OCI-LY7 (cell line): ENCODE results near the gene B3GNT2. TPM values are rescaled to one million over a fixed set of nuclear protein-coding genes. Genes with fewer than 3 reads are reported as not detected.
A peak's percentile ranks its signal among the peaks of the same experiment; 100 is the strongest.

Experiments used
- BruUV-seq: library from RNA; stranded (reverse); fragments of 400-500 nt; replicated peaks from 2 replicates; lab custom pipeline; 2021; lab: Mats Ljungman, UMichigan
- CTCF ChIA-PET: fragments of 300-600 bp; sonication (Branson Sonifier 250); formaldehyde crosslinking; loops from one replicate; lab custom pipeline; 2022; ENCODE audit warnings: antibody characterized with exemption; ENCODE audit not compliant: unreplicated experiment; lab: Charles Lee
- POLR2A ChIA-PET: fragments of 300-600 bp; sonication (Branson Sonifier 250); formaldehyde crosslinking; loops from one replicate; lab custom pipeline; 2022; ENCODE audit warnings: antibody characterized with exemption; lab: Charles Lee
- DNase-seq: peaks from one replicate; pipeline ENCODE4 v3.0.0-alpha.2; 2015; ENCODE audit warnings: low spot score
- H2AFZ ChIP-seq: fragments of 200-600 bp; sonication (generic), shearing (Covaris generic); 2 replicates; pipeline ENCODE4 v1.6.1; 2014; ENCODE audit warnings: mild to moderate bottlenecking, antibody characterized with exemption, low read length, moderate library complexity
- H3K27ac ChIP-seq: fragments of 200-600 bp; sonication (generic); 2 replicates; pipeline ENCODE4 v1.5.1; 2014; ENCODE audit warnings: mixed run types, low read depth, mild to moderate bottlenecking, moderate library complexity, low read length, inconsistent platforms; ENCODE audit not compliant: poor library complexity, severe bottlenecking
- H3K36me3 ChIP-seq: fragments of 200-600 bp; sonication (generic); 2 replicates; pipeline ENCODE4 v1.6.1; 2014; ENCODE audit warnings: mild to moderate bottlenecking, antibody characterized with exemption, low read length, moderate library complexity, mixed read lengths; ENCODE audit not compliant: insufficient read depth
- H3K4me1 ChIP-seq: fragments of 200-600 bp; sonication (generic); 2 replicates; pipeline ENCODE4 v1.5.1; 2014; ENCODE audit warnings: mild to moderate bottlenecking, low read length; ENCODE audit not compliant: insufficient read depth, poor library complexity, severe bottlenecking
- H3K4me2 ChIP-seq: fragments of 200-600 bp; sonication (generic); 2 replicates; pipeline ENCODE4 v1.6.1; 2014; ENCODE audit warnings: mild to moderate bottlenecking, low read length
- H3K4me3 ChIP-seq: fragments of 200-600 bp; sonication (generic); 2 replicates; pipeline ENCODE4 v1.5.1; 2014; ENCODE audit warnings: mild to moderate bottlenecking, low read depth, low read length; ENCODE audit not compliant: poor library complexity, severe bottlenecking
- H3K79me2 ChIP-seq: fragments of 200-600 bp; sonication (generic); 2 replicates; pipeline ENCODE4 v1.6.1; 2016; ENCODE audit warnings: low read depth, mild to moderate bottlenecking, low read length, moderate library complexity, mixed read lengths; ENCODE audit not compliant: insufficient read depth
- H3K9me2 ChIP-seq: fragments of 200-600 bp; sonication (generic); 2 replicates; pipeline ENCODE4 v1.6.1; 2016; ENCODE audit warnings: mild to moderate bottlenecking, low read length, mixed read lengths; ENCODE audit not compliant: insufficient read depth
- H3K9me3 ChIP-seq: fragments of 200-600 bp; sonication (generic); 2 replicates; pipeline ENCODE4 v1.6.1; 2014; ENCODE audit warnings: mild to moderate bottlenecking, mixed run types, low read length, mixed read lengths
- H4K20me1 ChIP-seq: fragments of 200-600 bp; sonication (generic); 2 replicates; pipeline ENCODE4 v1.6.1; 2014; ENCODE audit warnings: mild to moderate bottlenecking, antibody characterized with exemption, low read length, moderate library complexity, mixed read lengths; ENCODE audit not compliant: insufficient read depth
- CTCF ChIP-seq: fragments of 200-600 bp; sonication (generic); conservative IDR thresholded peaks from 2 replicates; pipeline ENCODE4 v1.5.1; 2014; ENCODE audit warnings: mild to moderate bottlenecking, antibody characterized with exemption, low read length, moderate library complexity, mixed read lengths
- EZH2phosphoT487 ChIP-seq: fragments of 200-600 bp; sonication (generic); IDR thresholded peaks from 2 replicates; pipeline ENCODE4 v1.6.1; 2018; ENCODE audit warnings: low read depth, borderline replicate concordance, mild to moderate bottlenecking, mixed run types, antibody characterized with exemption, low read length, moderate library complexity, mixed read lengths
- intact Hi-C: fragments of 100-400 bp; cut with micrococcal nuclease; formaldehyde crosslinking; loops from one replicate; pipeline ENCODE4 v1.10.0; 2022; ENCODE audit not compliant: unreplicated experiment
- total RNA-seq, 2 experiments: library from RNA; depleted of rRNA in 1 of 2; stranded (reverse); fragments of >200 nt in 1 of 2; shearing (Covaris generic) in 1 of 2; gene quantifications; 2 replicates each; pipeline ENCODE4 v1.2.3, GENCODE V29; 2014 to 2022

The B3GNT2 gene
- total RNA-seq, 2 experiments from 2014 or later = 51.1 to 65.8 TPM

GRCh38 chr2:62176801-62177200, 19.1 kb upstream of the B3GNT2 start:
- H3K9me2 ChIP-seq = no peaks in the 10 kb centered on the region
- ChIA-PET POLR2A (interaction anchor here (0.9 to 4.4 kb wide), 3 partner anchors 14 to 165 kb away, joined by 3 to 31 read pairs (median 3); no protein-coding TSS in a partner anchor), CTCF (no interaction called here)
- TF ChIP-seq EZH2phosphoT487 (no peak), CTCF (no peak)
- DNase-seq = no peak
- H3K27ac ChIP-seq = peak overlapping the region; percentile 41
- H3K79me2 ChIP-seq = no peaks in the 10 kb centered on the region
- no TSS peak for BruUV-seq
- H3K4me1 ChIP-seq = peaks cover 62% of the 10 kb centered on the region
- no peaks in the 10 kb centered on the region for H3K9me3 ChIP-seq
- no peak overlapping the region for H3K4me3 ChIP-seq
- intact Hi-C loops = no loop called here
- no peaks in the 10 kb centered on the region for H3K36me3 ChIP-seq
- peak overlapping the region; percentile 94; the same call in 1 of the 2 replicates for H2AFZ ChIP-seq
- H4K20me1 ChIP-seq = no peaks in the 10 kb centered on the region
- H3K4me2 ChIP-seq = peak overlapping the region; percentile 43

GRCh38 chr2:62177392-62178049, 18.4 kb upstream of the B3GNT2 start:
- intact Hi-C loops = no loop called here
- no TSS peak for BruUV-seq
- no peak for DNase-seq
- 0 out of 2 replicates have a peak overlapping the region, but pooled peaks have one; percentile 94 for H2AFZ ChIP-seq
- H3K4me1 ChIP-seq = peaks cover 70% of the 10 kb centered on the region
- no peaks in the 10 kb centered on the region for H3K9me2 ChIP-seq
- no peak overlapping the region for H3K4me3 ChIP-seq
- CTCF ChIA-PET = no interaction called here
- no peaks in the 10 kb centered on the region for H3K79me2 ChIP-seq
- H3K4me2 ChIP-seq = 0 out of 2 replicates have a peak overlapping the region, but pooled peaks have one; percentile 43
- TF ChIP-seq EZH2phosphoT487 (no peak), CTCF (no peak)
- no peaks in the 10 kb centered on the region for H3K9me3 ChIP-seq
- H3K36me3 ChIP-seq = no peaks in the 10 kb centered on the region
- POLR2A ChIA-PET = interaction anchor here (0.6 to 4.4 kb wide), 7 partner anchors 14 to 240 kb away, joined by 3 to 31 read pairs (median 3); no protein-coding TSS in a partner anchor
- H3K27ac ChIP-seq = peak overlapping the region; percentile 41
- no peaks in the 10 kb centered on the region for H4K20me1 ChIP-seq

GRCh38 chr2:62178741-62179271, 17.1 kb upstream of the B3GNT2 start:
- peaks cover 82% of the 10 kb centered on the region for H3K4me1 ChIP-seq
- ChIA-PET CTCF (interaction anchor here (1.0 kb wide), 1 partner anchor 18 kb away, joined by 3 read pairs; no protein-coding TSS in a partner anchor), POLR2A (interaction anchor here (0.6 to 4.4 kb wide), 11 partner anchors 14 to 219 kb away, joined by 3 to 31 read pairs (median 3); no protein-coding TSS in a partner anchor)
- no peaks in the 10 kb centered on the region for H4K20me1 ChIP-seq
- H3K79me2 ChIP-seq = peaks cover 5% of the 10 kb centered on the region; the same call in 1 of the 2 replicates
- no peaks in the 10 kb centered on the region for H3K36me3 ChIP-seq
- no peaks in the 10 kb centered on the region for H3K9me3 ChIP-seq
- intact Hi-C loops = no loop called here
- H3K27ac ChIP-seq = peak overlapping the region; percentile 9
- H2AFZ ChIP-seq = no peak overlapping the region; the same call in 1 of the 2 replicates
- H3K4me2 ChIP-seq = no peak overlapping the region
- H3K4me3 ChIP-seq = no peak overlapping the region
- TF ChIP-seq CTCF (no peak), EZH2phosphoT487 (no peak)
- no TSS peak for BruUV-seq
- DNase-seq = no peak
- no peaks in the 10 kb centered on the region for H3K9me2 ChIP-seq
